WTC11 (cell line): ENCODE results near the gene SLC45A1. TPM values are rescaled to one million over a fixed set of nuclear protein-coding genes. Genes with fewer than 3 reads are reported as not detected.

Experiments
- ATAC-seq: fragments of 200-7000 bp; cut with Tn5 transposase; 2 replicates; pipeline ENCODE4 v1.10.0; 2021; ENCODE audit warnings: mild to moderate bottlenecking, moderate library complexity
- CTCF ChIA-PET: fragments of 300-600 bp; sonication (Branson Sonifier 250); formaldehyde crosslinking; loops from one replicate; lab custom pipeline; 2021; ENCODE audit warnings: antibody characterized with exemption; lab: Charles Lee
- POLR2A ChIA-PET: fragments of 350-600 bp; sonication (Branson Sonifier 250); formaldehyde crosslinking; loops from one replicate; lab custom pipeline; 2021; ENCODE audit warnings: antibody characterized with exemption; lab: Charles Lee
- DNase-seq: peaks from one replicate; pipeline ENCODE4 v3.0.0; 2021; ENCODE audit warnings: low spot score
- H3K27ac Mint-ChIP-seq: 2 replicates; pipeline ENCODE4 v1.8.0; 2021; ENCODE audit warnings: mixed read lengths
- H3K27me3 Mint-ChIP-seq: 2 replicates; pipeline ENCODE4 v1.8.0; 2021; ENCODE audit warnings: low read depth, mild to moderate bottlenecking, moderate library complexity, mixed read lengths
- H3K36me3 Mint-ChIP-seq: 2 replicates; pipeline ENCODE4 v1.8.0; 2021; ENCODE audit warnings: mixed read lengths
- H3K4me1 Mint-ChIP-seq: 2 replicates; pipeline ENCODE4 v1.8.0; 2022; ENCODE audit warnings: mixed read lengths
- H3K4me3 Mint-ChIP-seq: 2 replicates; pipeline ENCODE4 v1.8.0; 2021; ENCODE audit warnings: mild to moderate bottlenecking, moderate library complexity, mixed read lengths
- H3K9me3 Mint-ChIP-seq: 2 replicates; pipeline ENCODE4 v1.8.0; 2021; ENCODE audit warnings: mixed read lengths
- ARID4B ChIP-seq: sonication (generic); formaldehyde crosslinking; IDR thresholded peaks from 2 replicates; pipeline ENCODE4 v1.8.0; 2023; ENCODE audit warnings: missing genetic modification reagents, mild to moderate bottlenecking, borderline replicate concordance
- ATF2 ChIP-seq: sonication (generic); formaldehyde crosslinking; IDR thresholded peaks from 2 replicates; pipeline ENCODE4 v1.8.1; 2022; ENCODE audit warnings: low read depth, missing genetic modification reagents, borderline replicate concordance
- ELF4 ChIP-seq: sonication (generic); formaldehyde crosslinking; IDR thresholded peaks from 2 replicates; pipeline ENCODE4 v1.8.1; 2022; ENCODE audit warnings: low read depth, mild to moderate bottlenecking, moderate library complexity, missing genetic modification reagents
- MAX ChIP-seq: sonication (generic); formaldehyde crosslinking; IDR thresholded peaks from 2 replicates; pipeline ENCODE4 v1.8.0; 2022; ENCODE audit warnings: mild to moderate bottlenecking, missing genetic modification reagents
- NR1H2 ChIP-seq: sonication (generic); formaldehyde crosslinking; IDR thresholded peaks from 2 replicates; pipeline ENCODE4 v1.9.0; 2021; ENCODE audit warnings: mild to moderate bottlenecking, moderate library complexity, missing genetic modification reagents
- RELA ChIP-seq: sonication (generic); formaldehyde crosslinking; IDR thresholded peaks from 2 replicates; pipeline ENCODE4 v1.8.1; 2022; ENCODE audit warnings: missing genetic modification reagents, mild to moderate bottlenecking, borderline replicate concordance
- RORB ChIP-seq: fragments of 250-450 bp; sonication (Bioruptor Pico); IDR thresholded peaks from 2 replicates; pipeline ENCODE4 v1.9.0; 2021; ENCODE audit warnings: mild to moderate bottlenecking
- STAT6 ChIP-seq: sonication (generic); formaldehyde crosslinking; conservative IDR thresholded peaks from 2 replicates; pipeline ENCODE4 v1.8.1; 2023; ENCODE audit warnings: mild to moderate bottlenecking, low read depth, missing genetic modification reagents, moderate library complexity
- USF2 ChIP-seq: sonication (generic); formaldehyde crosslinking; IDR thresholded peaks from 2 replicates; pipeline ENCODE4 v1.8.1; 2023; ENCODE audit warnings: mild to moderate bottlenecking, missing genetic modification reagents, moderate library complexity
- ZBTB43 ChIP-seq: sonication (generic); formaldehyde crosslinking; IDR thresholded peaks from 2 replicates; pipeline ENCODE4 v1.8.1; 2023; ENCODE audit warnings: mild to moderate bottlenecking, missing genetic modification reagents
- ZNF121 ChIP-seq: sonication (generic); formaldehyde crosslinking; IDR thresholded peaks from 2 replicates; pipeline ENCODE4 v1.8.0; 2023; ENCODE audit warnings: missing genetic modification reagents
- ZNF219 ChIP-seq: sonication (generic); formaldehyde crosslinking; IDR thresholded peaks from 2 replicates; pipeline ENCODE4 v1.8.0; 2023; ENCODE audit warnings: missing genetic modification reagents, mild to moderate bottlenecking, borderline replicate concordance
- ZNF263 ChIP-seq: sonication (generic); formaldehyde crosslinking; IDR thresholded peaks from 2 replicates; pipeline ENCODE4 v1.8.1; 2022; ENCODE audit warnings: low read depth, mild to moderate bottlenecking, moderate library complexity, missing genetic modification reagents
- ZNF416 ChIP-seq: fragments of 250-450 bp; sonication (Bioruptor Pico); IDR thresholded peaks from 2 replicates; pipeline ENCODE4 v1.9.0; 2021; ENCODE audit warnings: mild to moderate bottlenecking, inconsistent platforms
- ZNF671 ChIP-seq: fragments of 250-450 bp; sonication (Bioruptor Pico); IDR thresholded peaks from 2 replicates; pipeline ENCODE4 v1.8.0; 2021; ENCODE audit warnings: mild to moderate bottlenecking
- total RNA-seq: library from RNA; stranded (reverse); gene quantifications from 3 replicates; pipeline ENCODE4 v1.2.3, GENCODE V29; 2021

Gene SLC45A1
- total RNA-seq, 1 experiment from 2014 or later, result 2.3 TPM

- Mint-ChIP-seq H3K9me3 (peaks cover 4% of the 10 kb centered on the region; the same call in 1 of the 2 replicates), H3K4me3 (no peak overlapping the region)
- no peak for ATAC-seq
- TF ChIP-seq RORB (CRISPR knock-in tag) (no peak), ZNF416 (no peak), STAT6 (CRISPR knock-in tag) (no peak), ATF2 (CRISPR knock-in tag) (no peak), ARID4B (CRISPR knock-in tag) (no peak), ZNF219 (no peak), ZBTB43 (CRISPR knock-in tag) (no peak), ZNF121 (CRISPR knock-in tag) (no peak), MAX (CRISPR knock-in tag) (no peak), ZNF263 (no peak), RELA (no peak), NR1H2 (no peak), USF2 (CRISPR knock-in tag) (no peak), ZNF671 (CRISPR knock-in tag) (no peak)
- TF ChIP-seq, all 79 proteins: peak for 0
- 0 out of 2 replicates have a peak, but pooled peaks cover 3% of the 10 kb centered on the region for H3K4me1 Mint-ChIP-seq
- ChIA-PET POLR2A (interaction anchor here (0.6 kb wide), 1 partner anchor 129 kb away, joined by 4 read pairs; no protein-coding TSS in a partner anchor), CTCF (interaction anchor here (1.4 to 2.6 kb wide), 2 partner anchors 311 to 344 kb away, joined by 3 to 10 read pairs; no protein-coding TSS in a partner anchor)
- no peak overlapping the region for H3K27ac Mint-ChIP-seq
- H3K36me3 Mint-ChIP-seq, result no peaks in the 10 kb centered on the region
- no peaks in the 10 kb centered on the region for H3K27me3 Mint-ChIP-seq
- DNase-seq, result no peak
Observed at GRCh38 chr1:8325771-8326170, 7.9 kb downstream of the SLC45A1 start.

- no peak overlapping the region for H3K4me3 Mint-ChIP-seq
- ChIA-PET POLR2A (no interaction called here), CTCF (interaction anchor here (1.2 kb wide), 1 partner anchor 10 kb away, joined by 4 read pairs; no protein-coding TSS in a partner anchor)
- no peak for DNase-seq
- TF ChIP-seq ELF4 (CRISPR knock-in tag), result no peak
- TF ChIP-seq, all 79 proteins: peak for 0
- no peaks in the 10 kb centered on the region for H3K27me3 Mint-ChIP-seq
- no peak overlapping the region for H3K27ac Mint-ChIP-seq
- H3K36me3 Mint-ChIP-seq, result no peaks in the 10 kb centered on the region
- ATAC-seq, result no peak
- H3K4me1 Mint-ChIP-seq, result 0 out of 2 replicates have a peak, but pooled peaks cover 3% of the 10 kb centered on the region
- peaks cover 4% of the 10 kb centered on the region; the same call in 1 of the 2 replicates for H3K9me3 Mint-ChIP-seq
Observed at GRCh38 chr1:8326265-8326664, 8.4 kb downstream of the SLC45A1 start.
